Measurements from ENCODE around the gene HOXD9. TPM values are rescaled to one million over a fixed set of nuclear protein-coding genes. Genes with fewer than 3 reads are reported as not detected.

HOXD9 gene
- total and polyA plus RNA-seq, 2 of the 8 experiments (the other 6 are each of a cell fraction or from before 2014, with no cell fraction given): not detected

DNA sequence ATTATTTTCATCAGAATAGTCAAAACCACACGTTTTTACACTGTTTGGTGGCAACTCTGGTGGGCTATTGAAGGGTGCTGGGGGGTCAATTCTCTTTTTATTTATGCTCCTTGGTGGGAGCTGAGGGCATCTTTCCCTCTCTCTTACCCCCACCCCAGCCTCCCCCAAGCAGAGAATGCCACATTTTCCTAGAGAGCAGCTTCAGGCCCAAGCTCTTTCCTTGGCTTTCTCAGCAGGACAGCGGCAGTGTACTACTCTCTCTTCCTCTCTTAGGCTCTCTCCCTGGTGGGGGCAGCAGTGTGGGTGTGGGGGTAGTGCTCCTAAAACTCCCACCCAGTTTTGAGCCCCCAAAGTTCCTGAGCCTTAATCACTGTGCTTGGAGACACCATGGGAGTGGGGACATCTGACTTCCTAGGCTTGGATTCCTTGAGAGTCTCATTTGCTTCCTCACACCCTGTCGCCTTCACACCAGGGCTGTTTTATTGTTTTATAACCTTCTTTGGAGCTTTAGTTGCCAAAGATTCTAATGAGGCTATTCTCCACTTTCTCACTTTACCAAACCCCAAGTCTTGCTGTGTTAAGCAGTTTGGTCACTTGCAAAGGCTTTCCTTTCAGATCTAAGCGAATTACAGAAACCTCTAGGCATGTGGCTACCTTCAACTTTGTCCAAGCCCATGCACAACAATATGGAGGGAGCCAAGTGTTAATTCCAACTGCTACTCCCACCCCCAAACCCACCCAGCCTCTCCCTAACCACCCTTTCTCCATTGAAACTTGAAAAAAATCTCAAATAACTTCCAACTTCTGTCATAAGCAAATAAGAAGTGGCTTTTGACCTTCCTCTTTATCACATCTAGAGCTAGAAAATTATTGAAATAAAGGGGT lies 22.8 kb downstream of the HOXD9 start:
- H2BK15ac ChIP-seq (ENCODE audit: low read length): no peak overlapping the region
- no peak overlapping the region for H3K14ac ChIP-seq (ENCODE audit: insufficient read length)
- H3K27ac ChIP-seq (ENCODE audit: low read depth, low read length): no peak overlapping the region
- no peak for FAIRE-seq
- no peak overlapping the region for H4K5ac ChIP-seq (ENCODE audit: insufficient read length, low read depth, low read length)
- POLR2A ChIA-PET (ENCODE audit: partially characterized antibody): no interaction called here
- peaks cover 2% of the 10 kb centered on the region; the same call in 1 of the 2 replicates for H3K23me2 ChIP-seq (ENCODE audit: low read depth, low read length)
- no peak for DNase-seq (ENCODE audit: low read depth in 1 of 2, low spot score in 2 of 2)
- no peak overlapping the region for H3K4ac ChIP-seq (replicated peaks; ENCODE audit: insufficient read length, low read depth, low read length)
- no peaks in the 10 kb centered on the region for H3K79me2 ChIP-seq (ENCODE audit: control insufficient read depth in 1 of 2, insufficient read depth in 2 of 2, low read length in 2 of 2)
- peaks cover 88 to 100% (median 96%) of the 10 kb centered on the region in 4 experiments for H3K27me3 ChIP-seq (replicated peaks in 1 of 4; ENCODE audit: control insufficient read depth in 3 of 4, extremely low read depth in 1 of 4, insufficient read depth in 3 of 4, low read length in 3 of 4)
- H3K4me2 ChIP-seq (ENCODE audit: insufficient read depth in 1 of 2, low read depth in 2 of 2, low read length in 2 of 2): no peak overlapping the region
- no peak overlapping the region for H4K8ac ChIP-seq (ENCODE audit: extremely low read depth, insufficient read depth, low read length)
- H3K4me1 ChIP-seq (replicated peaks in 1 of 4; ENCODE audit: control insufficient read depth in 3 of 4, insufficient read depth in 4 of 4, low read length in 3 of 4): peaks cover 0 to 6% (median 4%) of the 10 kb centered on the region in 4 experiments; a peak in 5 of 7 replicates
- CTCF ChIA-PET (ENCODE audit: partially characterized antibody): interaction anchor here (0.6 to 10.0 kb wide), 13 partner anchors 10 to 508 kb away, joined by 3 to 119 read pairs (median 5); no protein-coding TSS in a partner anchor
- WGBS, 2 experiments (ENCODE audit: extremely low coverage in 1 of 2, insufficient coverage in 1 of 2, insufficient read length in 1 of 2, insufficient replicate concordance in 2 of 2, low coverage in 1 of 2, low lambda C conversion rate in 2 of 2, missing lambda C conversion rate in 1 of 2): 28% methylated on average over 4 of the region's 4 CpGs; no CpG with 5 or more reads in 1 of the 2 experiments
- peaks cover 15 to 24% of the 10 kb centered on the region in 2 experiments for H4K20me1 ChIP-seq (replicated peaks in 1 of 2; ENCODE audit: control insufficient read depth in 1 of 2, insufficient read depth in 2 of 2, low read length in 2 of 2)
- H3K79me1 ChIP-seq (ENCODE audit: low read depth, low read length): no peaks in the 10 kb centered on the region
- no peak overlapping the region for H3K4me3 ChIP-seq (ENCODE audit: extremely low read depth in 1 of 4, insufficient read depth in 2 of 4, low read depth in 3 of 4, low read length in 4 of 4)
- no peak overlapping the region for H3K18ac ChIP-seq (ENCODE audit: extremely low read depth, low read length)
- no peak overlapping the region for H2BK20ac ChIP-seq (ENCODE audit: low read length)
- TF ChIP-seq RAD21 (IDR thresholded peaks at IDR 0.05 in 1 of 2, conservative IDR thresholded peaks at IDR 0.05 in 1 of 2; ENCODE audit: low read depth in 2 of 2, low read length in 2 of 2): no peak
- TF ChIP-seq POLR2AphosphoS5 (IDR thresholded peaks at IDR 0.05; ENCODE audit: low read depth, low read length): no peak
- TF ChIP-seq GABPA (IDR thresholded peaks at IDR 0.05; ENCODE audit: borderline replicate concordance, insufficient read depth, low read length): no peak
- TF ChIP-seq CTCF (IDR thresholded peaks at IDR 0.05; ENCODE audit: control extremely low read depth in 1 of 3, insufficient read depth in 1 of 3, low read depth in 1 of 3, low read length in 3 of 3): no peak
- no peak overlapping the region for H2BK5ac ChIP-seq (ENCODE audit: low read depth, low read length)
- H2AK5ac ChIP-seq (ENCODE audit: low read depth, low read length): no peak overlapping the region
- no peaks in the 10 kb centered on the region; a peak in 1 of 4 replicates for H3K9me3 ChIP-seq (ENCODE audit: insufficient read depth in 2 of 2, low read depth in 1 of 2, low read length in 1 of 2)
- H3K36me3 ChIP-seq (ENCODE audit: control insufficient read depth in 2 of 4, insufficient read depth in 4 of 4, low read length in 3 of 4): peaks cover 0 to 6% (median 0%) of the 10 kb centered on the region in 4 experiments; a peak in 1 of 8 replicates
- H3K56ac ChIP-seq (replicated peaks; ENCODE audit: insufficient read length, low read depth, low read length): no peak overlapping the region
- H4K91ac ChIP-seq (replicated peaks; ENCODE audit: insufficient read length, low read length): no peak overlapping the region
- no peak overlapping the region for H2BK12ac ChIP-seq (ENCODE audit: low read depth, low read length)
- H2BK120ac ChIP-seq (replicated peaks; ENCODE audit: low read depth, low read length): no peak overlapping the region
- H3K9ac ChIP-seq (replicated peaks in 1 of 4; ENCODE audit: extremely low read depth in 1 of 4, low read depth in 3 of 4, low read length in 3 of 4): no peak overlapping the region
- H2AFZ ChIP-seq (ENCODE audit: low read length): no peak overlapping the region
- H3K23ac ChIP-seq (ENCODE audit: insufficient read length): no peak overlapping the region
